Stomach (tissue), 4 donors: Measurements from ENCODE around the gene TMEM141.

Experiments used
- POLR2A ChIP-seq, 4 donors: fragments of 450-650 bp; IDR thresholded peaks; one replicate each; pipeline ENCODE4 v1.6.1; 2016; ENCODE audit warnings: antibody characterized with exemption in 4 of 4, control low read depth in 2 of 4, mild to moderate bottlenecking in 1 of 4, moderate library complexity in 1 of 4
- TF ChIP-seq, protein P1 (sequence below), 7 experiments: fragments of 450-650 bp in 4 of 7; fragments of 200-600 bp in 3 of 7; sonication (generic) in 3 of 7; IDR thresholded peaks; one replicate each; pipeline ENCODE4 v1.5.1; 2016 to 2019; ENCODE audit warnings: antibody characterized with exemption in 7 of 7, control low read depth in 2 of 7, mild to moderate bottlenecking in 1 of 7

DNA sequence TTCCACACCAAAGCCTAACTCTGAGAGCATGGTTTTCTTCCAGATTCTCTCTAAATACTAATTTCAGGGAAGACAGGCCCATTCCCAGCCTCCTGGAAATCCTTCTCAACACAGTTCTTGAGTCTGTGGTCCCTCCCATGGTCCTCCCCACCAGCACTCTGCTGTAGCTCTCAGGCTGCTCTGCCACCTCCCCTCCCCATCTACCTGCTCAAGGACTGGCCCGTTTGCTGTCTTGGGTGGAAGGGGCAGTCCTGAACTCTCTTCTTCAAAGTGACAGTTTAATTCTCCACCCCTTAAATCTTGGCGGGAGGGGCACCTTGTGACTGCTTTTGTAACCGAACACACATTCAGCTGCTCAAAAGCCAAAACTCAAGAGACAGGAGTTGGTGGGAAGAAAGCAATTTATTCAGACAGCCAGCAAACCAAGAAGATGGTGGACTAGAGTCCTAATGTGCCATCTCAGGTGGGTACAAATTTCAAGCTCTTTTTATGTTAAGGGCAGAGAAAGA lies 19.2 kb upstream of the TMEM141 start:
- TF ChIP-seq, protein P1, sequence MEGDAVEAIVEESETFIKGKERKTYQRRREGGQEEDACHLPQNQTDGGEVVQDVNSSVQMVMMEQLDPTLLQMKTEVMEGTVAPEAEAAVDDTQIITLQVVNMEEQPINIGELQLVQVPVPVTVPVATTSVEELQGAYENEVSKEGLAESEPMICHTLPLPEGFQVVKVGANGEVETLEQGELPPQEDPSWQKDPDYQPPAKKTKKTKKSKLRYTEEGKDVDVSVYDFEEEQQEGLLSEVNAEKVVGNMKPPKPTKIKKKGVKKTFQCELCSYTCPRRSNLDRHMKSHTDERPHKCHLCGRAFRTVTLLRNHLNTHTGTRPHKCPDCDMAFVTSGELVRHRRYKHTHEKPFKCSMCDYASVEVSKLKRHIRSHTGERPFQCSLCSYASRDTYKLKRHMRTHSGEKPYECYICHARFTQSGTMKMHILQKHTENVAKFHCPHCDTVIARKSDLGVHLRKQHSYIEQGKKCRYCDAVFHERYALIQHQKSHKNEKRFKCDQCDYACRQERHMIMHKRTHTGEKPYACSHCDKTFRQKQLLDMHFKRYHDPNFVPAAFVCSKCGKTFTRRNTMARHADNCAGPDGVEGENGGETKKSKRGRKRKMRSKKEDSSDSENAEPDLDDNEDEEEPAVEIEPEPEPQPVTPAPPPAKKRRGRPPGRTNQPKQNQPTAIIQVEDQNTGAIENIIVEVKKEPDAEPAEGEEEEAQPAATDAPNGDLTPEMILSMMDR (IDR thresholded peaks at IDR 0.05), result no peak
- no peak for TF ChIP-seq POLR2A (IDR thresholded peaks at IDR 0.05)
